Non-pigmented ciliary epithelial cell (primary cell): ENCODE results near the gene ALPL.
"Not testable (repeated sequence)": the region's sequence is repeated elsewhere in the genome, so short reads cannot be mapped to it uniquely, and the experiment has no call there.

Experiments
- DNase-seq: peaks from one replicate; pipeline ENCODE4 v3.0.0-alpha.2; 2010; ENCODE audit warnings: low read depth

ALPL gene

GRCh38 chr1:21559788-21560567 lies 50.8 kb downstream of the ALPL start:
- DNase-seq: no peak

- DNase-seq: no peak
Measured at GRCh38 chr1:21560916-21561638, 51.9 kb downstream of the ALPL start.

GRCh38 chr1:21562896-21563295 lies 53.7 kb downstream of the ALPL start:
- DNase-seq: no peak

GRCh38 chr1:21563971-21564370 lies 54.7 kb downstream of the ALPL start:
- DNase-seq: no peak

- no peak for DNase-seq
Measured at GRCh38 chr1:21564521-21565095, 55.4 kb downstream of the ALPL start.

- no peak for DNase-seq
Measured at GRCh38 chr1:21565285-21565684, 56.1 kb downstream of the ALPL start.

- not testable (repeated sequence) for DNase-seq
Measured at GRCh38 chr1:21566361-21566760, 57.1 kb downstream of the ALPL start.

- peak; percentile 70 for DNase-seq
Measured at GRCh38 chr1:21567241-21568005, 58.2 kb downstream of the ALPL start.

GRCh38 chr1:21568006-21568746 lies 59.0 kb downstream of the ALPL start:
- no peak for DNase-seq

- DNase-seq: no peak
Measured at GRCh38 chr1:21568809-21569385, 59.7 kb downstream of the ALPL start.

GRCh38 chr1:21569820-21570527 lies 60.8 kb downstream of the ALPL start:
- no peak for DNase-seq

GRCh38 chr1:21570528-21570875 lies 61.3 kb downstream of the ALPL start:
- no peak for DNase-seq

GRCh38 chr1:21570885-21571284 lies 61.7 kb downstream of the ALPL start:
- no peak for DNase-seq

- DNase-seq: no peak
Measured at GRCh38 chr1:21572221-21572620, 63.0 kb downstream of the ALPL start.

- DNase-seq: no peak
Measured at GRCh38 chr1:21572735-21573277, 63.6 kb downstream of the ALPL start.

- no peak for DNase-seq
Measured at GRCh38 chr1:21573475-21573874, 64.3 kb downstream of the ALPL start.

- peak; percentile 50 for DNase-seq
Measured at GRCh38 chr1:21573971-21574465, 64.8 kb downstream of the ALPL start.

GRCh38 chr1:21574466-21575151 lies 65.4 kb downstream of the ALPL start:
- DNase-seq: no peak

GRCh38 chr1:21575351-21575942 lies 66.2 kb downstream of the ALPL start:
- no peak for DNase-seq
